ENCODE results near the gene AHI1. TPM values are rescaled to one million over a fixed set of nuclear protein-coding genes. Genes with fewer than 3 reads are reported as not detected.

The AHI1 gene
- total RNA-seq, 3 donors from 2014 or later: 17.7 to 34.7 (median 26.5) TPM

DNA sequence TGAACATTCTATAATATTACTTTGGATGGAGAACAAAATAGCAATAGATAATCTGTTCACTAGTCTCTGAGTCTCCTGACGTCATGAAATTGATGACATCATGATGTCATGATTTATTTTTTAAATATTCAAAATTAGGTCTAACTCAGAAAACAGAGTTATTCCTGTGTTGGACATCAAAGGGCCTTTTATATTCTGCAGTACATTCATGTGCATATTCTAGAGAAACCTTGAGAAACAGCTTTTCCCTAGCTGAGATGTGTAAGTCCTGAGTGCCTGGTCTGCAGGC, 263.1 kb downstream of the AHI1 start:
- intact Hi-C loops (cut with DNase I, micrococcal nuclease): no loop called here
- no peaks in the 10 kb centered on the region for H3K36me3 ChIP-seq (ENCODE audit: low read depth)
- no peak for TF ChIP-seq CTCF (IDR thresholded peaks at IDR 0.05)
- H3K9me3 ChIP-seq: no peaks in the 10 kb centered on the region
- ATAC-seq (no peak), DNase-seq (no peak)
- H3K4me3 ChIP-seq: no peak overlapping the region
- no peaks in the 10 kb centered on the region for H3K4me1 ChIP-seq (ENCODE audit: low read depth)

GRCh38 chr6:135233686-135234491, 263.7 kb downstream of the AHI1 start:
- no peaks in the 10 kb centered on the region for H3K36me3 ChIP-seq (ENCODE audit: low read depth)
- DNase-seq (no peak), ATAC-seq (peak; percentile 31)
- no peaks in the 10 kb centered on the region for H3K4me1 ChIP-seq (ENCODE audit: low read depth)
- H3K4me3 ChIP-seq: no peak overlapping the region
- H3K9me3 ChIP-seq: no peaks in the 10 kb centered on the region
- no peak for TF ChIP-seq CTCF (IDR thresholded peaks at IDR 0.05)
- intact Hi-C loops (cut with DNase I, micrococcal nuclease): no loop called here

Small RNAs within 50 kb of the gene (microRNA-seq; reads per million reads assigned to microRNA genes)
- gene MIR548A2: not detected

All from mucosa of descending colon (tissue), 3 donors.